Stimulated activated CD8-positive, alpha-beta memory T cell treated with anti-CD3 and anti-CD28 coated beads, Interleukin-15, amount 100 ng/mL, for 4 hours (primary cell): Measurements from ENCODE around the gene GNG14.
A peak's percentile ranks its signal among the peaks of the same experiment; 100 is the strongest.
"Not testable (repeated sequence)": the region's sequence is repeated elsewhere in the genome, so short reads cannot be mapped to it uniquely, and the experiment has no call there.

ENCODE experiments used
- DNase-seq, 2 donors: peaks; one replicate each; pipeline ENCODE4 v3.0.0-alpha.2; 2020; ENCODE audit warnings: low read depth in 2 of 2

GNG14 gene

GRCh38 chr19:12696366-12697335 lies 8.9 kb downstream of the GNG14 start, which contains the start of gene FBXW9:
FBXW9 (minus strand) TSS chr19:12696631; CDS start chr19:12696581, 50 bp downstream.
- DNase-seq: peak; percentile 94 to 97

- DNase-seq: not testable (repeated sequence)
Observed at GRCh38 chr19:12697425-12697824, 9.6 kb downstream of the GNG14 start.

- DNase-seq: no peak
Observed at GRCh38 chr19:12698138-12698537, 10.3 kb downstream of the GNG14 start.

GRCh38 chr19:12701596-12702282 lies 13.9 kb downstream of the GNG14 start:
- DNase-seq: no peak

- no peak for DNase-seq
Observed at GRCh38 chr19:12703046-12703445, 15.2 kb downstream of the GNG14 start.

- no peak for DNase-seq
Observed at GRCh38 chr19:12705169-12705568, 17.4 kb downstream of the GNG14 start.

- no peak for DNase-seq
Observed at GRCh38 chr19:12705654-12706331, 18.0 kb downstream of the GNG14 start.

GRCh38 chr19:12706332-12706718 lies 18.5 kb downstream of the GNG14 start:
- DNase-seq: no peak

GRCh38 chr19:12708641-12709040 lies 20.8 kb downstream of the GNG14 start:
- DNase-seq: no peak

- DNase-seq: no peak
Observed at GRCh38 chr19:12711187-12711586, 23.4 kb downstream of the GNG14 start.

GRCh38 chr19:12712077-12712476 lies 24.3 kb downstream of the GNG14 start:
- DNase-seq: not testable (repeated sequence)

- not testable (repeated sequence) for DNase-seq
Observed at GRCh38 chr19:12713304-12713703, 25.5 kb downstream of the GNG14 start.

- DNase-seq: no peak
Observed at GRCh38 chr19:12715102-12715501, 27.3 kb downstream of the GNG14 start.

GRCh38 chr19:12715929-12716328 lies 28.1 kb downstream of the GNG14 start:
- DNase-seq: no peak

- no peak for DNase-seq
Observed at GRCh38 chr19:12720296-12720695, 32.5 kb downstream of the GNG14 start.

GRCh38 chr19:12720851-12721655 lies 33.3 kb downstream of the GNG14 start:
- no peak for DNase-seq

GRCh38 chr19:12721656-12722565 lies 34.1 kb downstream of the GNG14 start:
- no peak for DNase-seq

- peak; percentile 83 to 92 for DNase-seq
Observed at GRCh38 chr19:12722566-12723380, 35.0 kb downstream of the GNG14 start.

GRCh38 chr19:12723381-12723640 lies 35.5 kb downstream of the GNG14 start:
- DNase-seq: no peak
